ENCODE results near the gene SVIP.

SVIP gene

DNA sequence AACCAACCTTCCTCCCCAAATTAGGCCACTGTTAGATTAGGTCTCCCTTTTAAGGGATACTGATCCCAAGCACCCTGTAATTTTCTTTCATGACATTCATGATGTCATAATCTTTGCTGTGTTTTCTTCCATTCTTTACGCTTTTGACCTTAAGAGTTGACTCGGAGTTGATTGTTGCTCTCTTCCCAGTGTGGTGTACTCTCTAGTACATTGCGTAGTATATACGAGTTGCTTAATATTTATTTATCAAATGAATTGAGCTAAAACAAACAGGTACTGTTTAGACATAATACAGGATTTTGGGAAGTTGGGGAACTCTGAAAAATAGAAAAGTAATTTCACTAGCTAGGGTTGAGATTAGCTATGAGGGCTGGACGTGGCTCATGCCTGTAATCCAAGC, 49.8 kb downstream of the SVIP start:
- no peak overlapping the region for H3K9ac ChIP-seq (ENCODE audit: low read length)
- no peaks in the 10 kb centered on the region for H4K20me1 ChIP-seq (ENCODE audit: low read depth, low read length)
- TF ChIP-seq EZH2phosphoT487 (conservative IDR thresholded peaks at IDR 0.05; ENCODE audit: low read length) = no peak
- TF ChIP-seq, protein P1, sequence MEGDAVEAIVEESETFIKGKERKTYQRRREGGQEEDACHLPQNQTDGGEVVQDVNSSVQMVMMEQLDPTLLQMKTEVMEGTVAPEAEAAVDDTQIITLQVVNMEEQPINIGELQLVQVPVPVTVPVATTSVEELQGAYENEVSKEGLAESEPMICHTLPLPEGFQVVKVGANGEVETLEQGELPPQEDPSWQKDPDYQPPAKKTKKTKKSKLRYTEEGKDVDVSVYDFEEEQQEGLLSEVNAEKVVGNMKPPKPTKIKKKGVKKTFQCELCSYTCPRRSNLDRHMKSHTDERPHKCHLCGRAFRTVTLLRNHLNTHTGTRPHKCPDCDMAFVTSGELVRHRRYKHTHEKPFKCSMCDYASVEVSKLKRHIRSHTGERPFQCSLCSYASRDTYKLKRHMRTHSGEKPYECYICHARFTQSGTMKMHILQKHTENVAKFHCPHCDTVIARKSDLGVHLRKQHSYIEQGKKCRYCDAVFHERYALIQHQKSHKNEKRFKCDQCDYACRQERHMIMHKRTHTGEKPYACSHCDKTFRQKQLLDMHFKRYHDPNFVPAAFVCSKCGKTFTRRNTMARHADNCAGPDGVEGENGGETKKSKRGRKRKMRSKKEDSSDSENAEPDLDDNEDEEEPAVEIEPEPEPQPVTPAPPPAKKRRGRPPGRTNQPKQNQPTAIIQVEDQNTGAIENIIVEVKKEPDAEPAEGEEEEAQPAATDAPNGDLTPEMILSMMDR (IDR thresholded peaks at IDR 0.05; ENCODE audit: insufficient read depth, low read length, poor library complexity, severe bottlenecking) = no peak
- no peaks in the 10 kb centered on the region for H3K9me3 ChIP-seq (ENCODE audit: insufficient read depth, low read length)
- H3K9me2 ChIP-seq (replicated peaks; ENCODE audit: insufficient read depth, low read length) = no peaks in the 10 kb centered on the region
- no peaks in the 10 kb centered on the region for H3F3A ChIP-seq (ENCODE audit: insufficient read depth)
- no peaks in the 10 kb centered on the region for H3K27me3 ChIP-seq (ENCODE audit: low read length)
- no peak overlapping the region for H3K4me3 ChIP-seq (ENCODE audit: insufficient read depth, low read length, poor library complexity, severe bottlenecking)
- H2AFZ ChIP-seq (ENCODE audit: low read depth, low read length, severe bottlenecking) = no peak overlapping the region
- no peak overlapping the region for H3K27ac ChIP-seq (ENCODE audit: low read depth, low read length)
- H3K36me3 ChIP-seq (ENCODE audit: low read length) = no peaks in the 10 kb centered on the region
- no peak overlapping the region for H3K4me2 ChIP-seq (ENCODE audit: low read depth, low read length, poor library complexity, severe bottlenecking)
- H3K79me2 ChIP-seq (ENCODE audit: insufficient read depth, low read length) = no peaks in the 10 kb centered on the region

DNA sequence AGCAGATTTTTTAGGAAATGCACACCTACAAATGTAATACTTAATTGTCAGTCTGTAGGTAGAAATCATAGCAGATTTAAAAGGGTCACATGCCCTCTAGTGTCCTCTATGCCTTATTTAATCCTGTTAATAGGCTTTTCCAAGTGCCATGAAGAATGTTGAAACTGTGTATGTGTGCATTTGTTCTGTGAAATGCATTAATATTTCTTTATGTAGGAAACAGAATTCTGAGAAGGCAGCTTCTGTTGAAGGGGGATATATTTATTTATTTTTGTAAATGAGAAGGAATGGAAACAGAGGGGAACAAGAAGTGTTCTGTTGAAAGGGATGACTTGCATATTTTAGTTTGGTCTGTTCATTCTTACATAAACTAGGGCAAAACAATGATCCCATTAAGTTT, 51.0 kb downstream of the SVIP start:
- no peaks in the 10 kb centered on the region for H3K36me3 ChIP-seq (ENCODE audit: low read length)
- H3K4me2 ChIP-seq (ENCODE audit: low read depth, low read length, poor library complexity, severe bottlenecking) = no peak overlapping the region
- no peak for TF ChIP-seq EZH2phosphoT487 (conservative IDR thresholded peaks at IDR 0.05; ENCODE audit: low read length)
- TF ChIP-seq, protein P1 (IDR thresholded peaks at IDR 0.05; ENCODE audit: insufficient read depth, low read length, poor library complexity, severe bottlenecking) = no peak
- no peak overlapping the region for H3K9ac ChIP-seq (ENCODE audit: low read length)
- H3K9me2 ChIP-seq (replicated peaks; ENCODE audit: insufficient read depth, low read length) = no peaks in the 10 kb centered on the region
- H3K9me3 ChIP-seq (ENCODE audit: insufficient read depth, low read length) = no peaks in the 10 kb centered on the region
- no peak overlapping the region for H3K4me3 ChIP-seq (ENCODE audit: insufficient read depth, low read length, poor library complexity, severe bottlenecking)
- H2AFZ ChIP-seq (ENCODE audit: low read depth, low read length, severe bottlenecking) = no peak overlapping the region
- no peaks in the 10 kb centered on the region for H3F3A ChIP-seq (ENCODE audit: insufficient read depth)
- no peaks in the 10 kb centered on the region for H3K79me2 ChIP-seq (ENCODE audit: insufficient read depth, low read length)
- H3K27ac ChIP-seq (ENCODE audit: low read depth, low read length) = no peak overlapping the region
- no peaks in the 10 kb centered on the region for H4K20me1 ChIP-seq (ENCODE audit: low read depth, low read length)
- no peaks in the 10 kb centered on the region for H3K27me3 ChIP-seq (ENCODE audit: low read length)

DNA sequence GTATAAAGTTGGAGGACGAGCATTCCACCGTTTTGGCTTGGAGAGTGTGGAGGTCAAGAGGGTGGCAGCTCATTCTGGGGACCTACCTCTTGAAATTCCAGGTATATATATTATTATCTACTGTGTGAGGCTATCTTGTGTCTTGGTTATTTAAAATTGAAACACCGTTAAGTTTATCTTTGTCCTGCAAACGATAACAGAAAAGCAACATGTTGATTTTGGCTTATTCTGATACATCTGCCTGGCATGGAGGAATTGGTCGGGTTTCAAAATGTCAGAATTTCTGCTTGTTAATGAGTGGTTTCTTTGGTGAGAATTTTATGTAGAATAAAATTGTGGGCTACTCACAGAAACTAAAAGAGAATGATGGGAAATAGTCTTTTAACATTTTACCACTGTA, 54.4 kb downstream of the SVIP start:
- Histone ChIP-seq H3F3A (ENCODE audit: insufficient read depth) (no peaks in the 10 kb centered on the region), H3K36me3 (ENCODE audit: low read length) (no peaks in the 10 kb centered on the region), H3K27ac (ENCODE audit: low read depth, low read length) (no peak overlapping the region), H3K9me2 (replicated peaks; ENCODE audit: insufficient read depth, low read length) (no peaks in the 10 kb centered on the region), H3K4me3 (ENCODE audit: insufficient read depth, low read length, poor library complexity, severe bottlenecking) (no peak overlapping the region), H2AFZ (ENCODE audit: low read depth, low read length, severe bottlenecking) (no peak overlapping the region), H3K79me2 (ENCODE audit: insufficient read depth, low read length) (no peaks in the 10 kb centered on the region), H4K20me1 (ENCODE audit: low read depth, low read length) (no peaks in the 10 kb centered on the region), H3K4me2 (ENCODE audit: low read depth, low read length, poor library complexity, severe bottlenecking) (no peak overlapping the region), H3K9me3 (ENCODE audit: insufficient read depth, low read length) (no peaks in the 10 kb centered on the region), H3K9ac (ENCODE audit: low read length) (no peak overlapping the region), H3K27me3 (ENCODE audit: low read length) (no peaks in the 10 kb centered on the region)
- TF ChIP-seq, protein P1 (IDR thresholded peaks at IDR 0.05; ENCODE audit: insufficient read depth, low read length, poor library complexity, severe bottlenecking) = no peak
- no peak for TF ChIP-seq EZH2phosphoT487 (conservative IDR thresholded peaks at IDR 0.05; ENCODE audit: low read length)

Measured in SU-DHL-6 (cell line).